GM12878 (cell line): Measurements from ENCODE around the gene ASB8.

Source experiments
- EED ChIP-seq: sonication (generic); IDR thresholded peaks from 2 replicates; pipeline ENCODE4 v1.6.1; 2016; ENCODE audit warnings: antibody characterized with exemption, low read depth
- KDM1A ChIP-seq: fragments of 200-600 bp; sonication (generic); IDR thresholded peaks from 2 replicates; pipeline ENCODE4 v1.6.1; 2016; ENCODE audit warnings: borderline replicate concordance
- NR2C2 ChIP-seq: IDR thresholded peaks from 2 replicates; pipeline ENCODE4 v1.6.1; 2011; ENCODE audit warnings: borderline replicate concordance, low read depth; ENCODE audit not compliant: control insufficient read depth, insufficient read length
- POLR2AphosphoS5 ChIP-seq: IDR thresholded peaks from 2 replicates; pipeline ENCODE4 v1.6.1; 2011; ENCODE audit warnings: mild to moderate bottlenecking, low read length, inconsistent platforms
- RFX5 ChIP-seq: IDR thresholded peaks from 2 replicates; pipeline ENCODE4 v1.6.1; 2011; ENCODE audit warnings: low read depth, low read length, improper control_type of control experiment
- SRF ChIP-seq, 2 experiments: IDR thresholded peaks; 2 replicates each; pipeline ENCODE4 v1.6.1; 2011; ENCODE audit warnings: low read depth in 2 of 2, low read length in 2 of 2, mild to moderate bottlenecking in 1 of 2, moderate library complexity in 1 of 2
- TCF12 ChIP-seq: IDR thresholded peaks from 2 replicates; pipeline ENCODE4 v1.6.1; 2011; ENCODE audit warnings: low read depth, mild to moderate bottlenecking, low read length
- YY1 ChIP-seq: IDR thresholded peaks from 2 replicates; pipeline ENCODE4 v1.6.1; 2011; ENCODE audit warnings: low read depth, mild to moderate bottlenecking, low read length
- ZNF274 ChIP-seq: IDR thresholded peaks from one replicate; pipeline ENCODE4 v1.8.0; 2011; ENCODE audit not compliant: insufficient read length, insufficient read depth
- TF ChIP-seq, protein P1 (sequence below), 3 experiments: IDR thresholded peaks in 2 of 3; conservative IDR thresholded peaks in 1 of 3; 2 replicates each; pipeline ENCODE4 v1.5.1; 2011; ENCODE audit warnings: low read depth in 3 of 3, low read length in 3 of 3, mild to moderate bottlenecking in 3 of 3, control low read depth in 2 of 3, moderate library complexity in 2 of 3, inconsistent platforms in 1 of 3, mixed read lengths in 1 of 3; ENCODE audit not compliant: control insufficient read depth in 2 of 3, insufficient read depth in 1 of 3; ENCODE audit errors: extremely low read depth in 1 of 3
- TF ChIP-seq, protein P2 (sequence below): fragments of 450-650 bp; IDR thresholded peaks from 2 replicates; pipeline ENCODE4 v1.6.1; 2016; ENCODE audit warnings: mild to moderate bottlenecking, moderate library complexity, borderline replicate concordance
- TF ChIP-seq, protein P3 (sequence below): fragments of 450-650 bp; IDR thresholded peaks from 2 replicates; pipeline ENCODE4 v1.6.1; 2016; ENCODE audit warnings: mild to moderate bottlenecking
- TF ChIP-seq, protein P4 (sequence below): IDR thresholded peaks from 2 replicates; pipeline ENCODE4 v1.6.1; 2012; ENCODE audit warnings: mild to moderate bottlenecking, low read depth, low read length

DNA sequence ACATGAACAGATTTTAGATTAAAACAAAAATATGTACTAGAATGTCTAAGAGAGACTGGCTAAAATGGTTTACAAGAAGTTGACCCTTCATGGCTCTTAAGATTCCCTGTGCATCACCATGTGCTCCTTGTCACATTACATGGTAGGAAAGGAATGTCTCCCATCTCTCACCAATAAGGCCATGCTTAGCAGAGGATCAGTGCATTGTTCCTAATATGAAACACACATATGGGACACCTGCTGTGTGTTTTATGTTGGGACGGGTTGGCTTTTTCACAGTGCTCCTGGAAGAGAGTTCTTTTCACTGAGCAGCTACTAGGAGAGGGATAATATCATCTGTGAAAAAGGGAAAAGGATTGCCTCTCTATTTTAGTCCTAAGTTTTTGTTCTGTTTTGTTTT is 28.5 kb downstream of the ASB8 start:
- TF ChIP-seq RFX5 (no peak), KDM1A (no peak), POLR2AphosphoS5 (no peak), ZNF274 (no peak), YY1 (no peak), EED (no peak), SRF (IDR thresholded peaks at IDR 0.05; ENCODE audit: low read depth in 2 of 2, low read length in 2 of 2) (no peak), TCF12 (no peak), NR2C2 (no peak)
- TF ChIP-seq, protein P1, sequence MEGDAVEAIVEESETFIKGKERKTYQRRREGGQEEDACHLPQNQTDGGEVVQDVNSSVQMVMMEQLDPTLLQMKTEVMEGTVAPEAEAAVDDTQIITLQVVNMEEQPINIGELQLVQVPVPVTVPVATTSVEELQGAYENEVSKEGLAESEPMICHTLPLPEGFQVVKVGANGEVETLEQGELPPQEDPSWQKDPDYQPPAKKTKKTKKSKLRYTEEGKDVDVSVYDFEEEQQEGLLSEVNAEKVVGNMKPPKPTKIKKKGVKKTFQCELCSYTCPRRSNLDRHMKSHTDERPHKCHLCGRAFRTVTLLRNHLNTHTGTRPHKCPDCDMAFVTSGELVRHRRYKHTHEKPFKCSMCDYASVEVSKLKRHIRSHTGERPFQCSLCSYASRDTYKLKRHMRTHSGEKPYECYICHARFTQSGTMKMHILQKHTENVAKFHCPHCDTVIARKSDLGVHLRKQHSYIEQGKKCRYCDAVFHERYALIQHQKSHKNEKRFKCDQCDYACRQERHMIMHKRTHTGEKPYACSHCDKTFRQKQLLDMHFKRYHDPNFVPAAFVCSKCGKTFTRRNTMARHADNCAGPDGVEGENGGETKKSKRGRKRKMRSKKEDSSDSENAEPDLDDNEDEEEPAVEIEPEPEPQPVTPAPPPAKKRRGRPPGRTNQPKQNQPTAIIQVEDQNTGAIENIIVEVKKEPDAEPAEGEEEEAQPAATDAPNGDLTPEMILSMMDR (IDR thresholded peaks at IDR 0.05 in 2 of 3, conservative IDR thresholded peaks at IDR 0.05 in 1 of 3; ENCODE audit: control insufficient read depth in 2 of 3, extremely low read depth in 1 of 3, insufficient read depth in 1 of 3, low read depth in 3 of 3, low read length in 3 of 3), result no peak
- TF ChIP-seq, protein P2, sequence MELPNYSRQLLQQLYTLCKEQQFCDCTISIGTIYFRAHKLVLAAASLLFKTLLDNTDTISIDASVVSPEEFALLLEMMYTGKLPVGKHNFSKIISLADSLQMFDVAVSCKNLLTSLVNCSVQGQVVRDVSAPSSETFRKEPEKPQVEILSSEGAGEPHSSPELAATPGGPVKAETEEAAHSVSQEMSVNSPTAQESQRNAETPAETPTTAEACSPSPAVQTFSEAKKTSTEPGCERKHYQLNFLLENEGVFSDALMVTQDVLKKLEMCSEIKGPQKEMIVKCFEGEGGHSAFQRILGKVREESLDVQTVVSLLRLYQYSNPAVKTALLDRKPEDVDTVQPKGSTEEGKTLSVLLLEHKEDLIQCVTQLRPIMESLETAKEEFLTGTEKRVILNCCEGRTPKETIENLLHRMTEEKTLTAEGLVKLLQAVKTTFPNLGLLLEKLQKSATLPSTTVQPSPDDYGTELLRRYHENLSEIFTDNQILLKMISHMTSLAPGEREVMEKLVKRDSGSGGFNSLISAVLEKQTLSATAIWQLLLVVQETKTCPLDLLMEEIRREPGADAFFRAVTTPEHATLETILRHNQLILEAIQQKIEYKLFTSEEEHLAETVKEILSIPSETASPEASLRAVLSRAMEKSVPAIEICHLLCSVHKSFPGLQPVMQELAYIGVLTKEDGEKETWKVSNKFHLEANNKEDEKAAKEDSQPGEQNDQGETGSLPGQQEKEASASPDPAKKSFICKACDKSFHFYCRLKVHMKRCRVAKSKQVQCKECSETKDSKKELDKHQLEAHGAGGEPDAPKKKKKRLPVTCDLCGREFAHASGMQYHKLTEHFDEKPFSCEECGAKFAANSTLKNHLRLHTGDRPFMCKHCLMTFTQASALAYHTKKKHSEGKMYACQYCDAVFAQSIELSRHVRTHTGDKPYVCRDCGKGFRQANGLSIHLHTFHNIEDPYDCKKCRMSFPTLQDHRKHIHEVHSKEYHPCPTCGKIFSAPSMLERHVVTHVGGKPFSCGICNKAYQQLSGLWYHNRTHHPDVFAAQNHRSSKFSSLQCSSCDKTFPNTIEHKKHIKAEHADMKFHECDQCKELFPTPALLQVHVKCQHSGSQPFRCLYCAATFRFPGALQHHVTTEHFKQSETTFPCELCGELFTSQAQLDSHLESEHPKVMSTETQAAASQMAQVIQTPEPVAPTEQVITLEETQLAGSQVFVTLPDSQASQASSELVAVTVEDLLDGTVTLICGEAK, result no peak
- TF ChIP-seq, protein P3, sequence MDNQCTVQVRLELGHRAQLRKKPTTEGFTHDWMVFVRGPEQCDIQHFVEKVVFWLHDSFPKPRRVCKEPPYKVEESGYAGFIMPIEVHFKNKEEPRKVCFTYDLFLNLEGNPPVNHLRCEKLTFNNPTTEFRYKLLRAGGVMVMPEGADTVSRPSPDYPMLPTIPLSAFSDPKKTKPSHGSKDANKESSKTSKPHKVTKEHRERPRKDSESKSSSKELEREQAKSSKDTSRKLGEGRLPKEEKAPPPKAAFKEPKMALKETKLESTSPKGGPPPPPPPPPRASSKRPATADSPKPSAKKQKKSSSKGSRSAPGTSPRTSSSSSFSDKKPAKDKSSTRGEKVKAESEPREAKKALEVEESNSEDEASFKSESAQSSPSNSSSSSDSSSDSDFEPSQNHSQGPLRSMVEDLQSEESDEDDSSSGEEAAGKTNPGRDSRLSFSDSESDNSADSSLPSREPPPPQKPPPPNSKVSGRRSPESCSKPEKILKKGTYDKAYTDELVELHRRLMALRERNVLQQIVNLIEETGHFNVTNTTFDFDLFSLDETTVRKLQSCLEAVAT, result no peak
- TF ChIP-seq, protein P4, sequence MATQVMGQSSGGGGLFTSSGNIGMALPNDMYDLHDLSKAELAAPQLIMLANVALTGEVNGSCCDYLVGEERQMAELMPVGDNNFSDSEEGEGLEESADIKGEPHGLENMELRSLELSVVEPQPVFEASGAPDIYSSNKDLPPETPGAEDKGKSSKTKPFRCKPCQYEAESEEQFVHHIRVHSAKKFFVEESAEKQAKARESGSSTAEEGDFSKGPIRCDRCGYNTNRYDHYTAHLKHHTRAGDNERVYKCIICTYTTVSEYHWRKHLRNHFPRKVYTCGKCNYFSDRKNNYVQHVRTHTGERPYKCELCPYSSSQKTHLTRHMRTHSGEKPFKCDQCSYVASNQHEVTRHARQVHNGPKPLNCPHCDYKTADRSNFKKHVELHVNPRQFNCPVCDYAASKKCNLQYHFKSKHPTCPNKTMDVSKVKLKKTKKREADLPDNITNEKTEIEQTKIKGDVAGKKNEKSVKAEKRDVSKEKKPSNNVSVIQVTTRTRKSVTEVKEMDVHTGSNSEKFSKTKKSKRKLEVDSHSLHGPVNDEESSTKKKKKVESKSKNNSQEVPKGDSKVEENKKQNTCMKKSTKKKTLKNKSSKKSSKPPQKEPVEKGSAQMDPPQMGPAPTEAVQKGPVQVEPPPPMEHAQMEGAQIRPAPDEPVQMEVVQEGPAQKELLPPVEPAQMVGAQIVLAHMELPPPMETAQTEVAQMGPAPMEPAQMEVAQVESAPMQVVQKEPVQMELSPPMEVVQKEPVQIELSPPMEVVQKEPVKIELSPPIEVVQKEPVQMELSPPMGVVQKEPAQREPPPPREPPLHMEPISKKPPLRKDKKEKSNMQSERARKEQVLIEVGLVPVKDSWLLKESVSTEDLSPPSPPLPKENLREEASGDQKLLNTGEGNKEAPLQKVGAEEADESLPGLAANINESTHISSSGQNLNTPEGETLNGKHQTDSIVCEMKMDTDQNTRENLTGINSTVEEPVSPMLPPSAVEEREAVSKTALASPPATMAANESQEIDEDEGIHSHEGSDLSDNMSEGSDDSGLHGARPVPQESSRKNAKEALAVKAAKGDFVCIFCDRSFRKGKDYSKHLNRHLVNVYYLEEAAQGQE, result no peak
